A673 (cell line): ENCODE measurements around the gene ATP8B2.

ENCODE experiments used
- CTCF ChIP-seq: fragments of 300-800, 200-600 bp; sonication (generic); conservative IDR thresholded peaks from 2 replicates; pipeline ENCODE4 v1.5.1; 2017; ENCODE audit warnings: low read depth, mild to moderate bottlenecking, antibody characterized with exemption, low read length, moderate library complexity, mixed read lengths
- EZH2 ChIP-seq: fragments of 200-600 bp; sonication (generic); IDR thresholded peaks from 2 replicates; pipeline ENCODE4 v1.6.1; 2017; ENCODE audit warnings: borderline replicate concordance, low read depth, mild to moderate bottlenecking, mixed read lengths, antibody characterized with exemption, low read length; ENCODE audit not compliant: poor library complexity, severe bottlenecking

GRCh38 chr1:154329152-154329521, 3.8 kb downstream of the ATP8B2 start:
- TF ChIP-seq EZH2 (no peak), CTCF (peak; percentile 66)
